GM19452 (cell line): Measurements from ENCODE around the gene DIAPH2.
"Not testable (repeated sequence)": the region's sequence is repeated elsewhere in the genome, so short reads cannot be mapped to it uniquely, and the experiment has no call there.

ENCODE experiments used
- ATAC-seq: cut with Tn5 transposase; IDR thresholded peaks from one replicate; pipeline ENCODE4 v1.9.1; 2021; ENCODE audit not compliant: unreplicated experiment

DIAPH2 gene

DNA sequence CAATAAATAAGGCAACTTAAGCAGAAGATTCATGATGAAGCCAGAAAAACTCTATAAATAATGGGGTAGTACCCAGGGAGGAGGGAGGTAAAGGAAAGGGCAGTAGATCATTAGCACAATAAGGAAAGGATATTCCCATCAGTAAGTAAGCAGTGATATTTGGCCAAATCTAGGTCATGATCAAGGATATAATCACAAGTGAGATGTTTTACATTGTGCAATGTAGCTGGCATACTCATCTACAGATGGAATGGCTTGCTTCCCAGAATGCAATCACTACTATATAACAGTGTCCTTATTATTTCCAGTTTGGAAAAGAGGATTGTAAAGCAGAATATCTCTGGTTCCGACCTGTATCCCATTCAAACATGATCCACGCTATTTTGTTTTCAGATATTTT lies 682.5 kb downstream of the DIAPH2 start:
- no peak for ATAC-seq

DNA sequence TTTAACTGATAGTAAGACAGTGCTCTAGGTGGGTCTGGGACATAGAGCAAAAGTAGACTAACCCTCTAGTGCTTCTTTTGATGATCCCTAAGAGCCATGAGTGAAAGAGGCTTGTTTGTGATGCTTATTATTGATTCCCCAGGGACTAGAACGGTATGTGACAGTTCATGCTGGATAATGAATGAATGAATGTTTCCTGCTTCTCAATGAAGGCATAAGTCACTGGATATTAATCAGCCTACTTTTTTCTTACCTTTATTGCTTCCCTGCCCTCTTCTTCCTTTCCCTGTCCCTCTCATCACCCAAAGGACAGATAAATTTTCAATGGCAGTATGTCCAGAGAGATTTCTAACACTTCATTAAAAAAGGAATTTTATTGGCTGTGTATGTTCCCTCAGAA lies 685.3 kb downstream of the DIAPH2 start:
- no peak for ATAC-seq

DNA sequence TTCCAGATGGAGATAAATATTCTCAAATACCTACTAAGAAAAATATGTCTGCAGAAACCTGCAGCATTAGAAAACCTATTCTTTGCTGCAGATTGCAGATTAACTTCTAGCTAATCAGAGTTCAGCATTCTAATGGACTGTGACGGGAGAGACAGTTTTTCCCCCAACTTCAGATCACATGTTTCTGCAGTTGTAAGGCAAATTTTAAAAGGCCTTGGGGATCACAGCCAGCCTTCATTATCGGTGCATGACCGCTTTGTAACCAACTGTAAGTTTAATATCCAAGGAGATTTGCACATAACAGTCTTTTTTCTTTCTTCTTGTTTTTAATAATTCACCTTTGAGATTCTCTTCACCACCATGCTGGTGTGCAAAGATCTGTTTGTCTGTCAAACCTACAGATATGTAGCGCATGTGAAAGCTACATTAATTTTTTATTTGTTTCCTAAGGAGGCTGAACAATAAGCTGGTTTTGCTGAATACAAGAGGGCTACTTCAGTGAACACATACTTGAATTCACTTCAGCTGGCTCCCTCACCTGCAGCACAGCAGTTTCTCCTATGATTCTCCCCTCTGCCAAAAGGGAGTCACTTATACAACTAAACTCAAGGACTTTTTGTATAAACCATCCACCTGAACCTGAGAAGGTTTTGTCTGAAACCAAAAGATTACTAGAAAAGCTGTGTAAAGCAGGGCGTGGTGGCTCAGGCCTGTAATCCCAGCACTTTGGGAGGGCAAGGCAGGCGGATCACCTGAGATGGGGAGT lies 687.5 kb downstream of the DIAPH2 start:
- ATAC-seq = no peak

DNA sequence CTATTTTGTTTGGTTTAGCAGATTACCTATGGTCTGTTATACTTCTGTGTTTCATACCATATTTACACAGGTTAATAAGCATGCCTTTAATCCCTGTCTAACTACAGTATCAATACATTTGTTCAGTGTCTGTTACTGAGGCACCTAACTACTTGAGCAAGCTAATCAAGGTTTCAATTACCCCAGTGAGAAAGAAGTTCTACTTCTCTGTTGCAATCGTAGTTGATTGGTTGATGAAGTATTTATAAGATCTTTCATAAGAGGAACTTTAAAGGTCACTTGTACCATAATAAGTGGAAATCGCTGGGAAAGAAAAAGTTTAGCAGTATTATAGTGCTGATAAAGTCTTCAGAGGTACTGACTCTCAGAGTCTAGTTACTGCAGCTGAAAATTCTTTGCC lies 689.6 kb downstream of the DIAPH2 start:
- ATAC-seq = no peak

DNA sequence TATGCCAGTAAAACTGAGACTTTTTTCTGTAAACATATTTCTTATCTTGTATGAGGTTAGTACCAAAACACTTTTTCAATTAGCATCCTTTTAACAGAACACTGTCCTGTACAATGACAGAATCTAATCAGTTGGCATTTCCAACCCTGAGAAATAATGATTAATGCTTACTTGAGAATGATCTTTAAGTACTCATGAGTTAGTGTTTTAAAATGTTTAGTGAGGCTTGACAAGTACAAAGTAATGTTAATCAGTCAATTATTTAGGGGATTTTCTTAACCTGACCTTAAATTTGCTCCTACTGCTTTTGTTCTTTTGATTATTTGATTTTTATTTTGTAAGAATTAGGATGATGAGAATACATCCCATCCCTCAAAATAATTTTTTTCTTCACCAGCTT lies 695.6 kb downstream of the DIAPH2 start:
- no peak for ATAC-seq

DNA sequence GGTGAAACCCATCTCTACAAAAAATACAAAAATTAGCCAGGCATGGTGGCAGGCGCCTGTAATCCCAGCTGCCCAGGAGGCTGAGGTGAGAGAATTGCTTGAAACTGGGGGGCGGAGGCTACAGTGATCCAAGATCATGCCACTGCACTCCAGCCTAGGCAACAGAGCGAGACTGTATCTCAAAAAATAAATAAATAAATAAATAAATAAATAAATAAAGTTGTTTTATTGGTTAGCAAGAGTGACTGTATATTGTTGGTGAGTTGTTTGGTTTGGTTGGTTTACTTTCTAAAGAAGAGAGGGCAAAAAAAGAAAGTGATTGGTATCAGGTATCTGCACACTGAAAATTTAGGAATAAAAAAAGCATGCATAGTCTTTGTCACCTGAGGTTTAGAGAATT lies 700.0 kb downstream of the DIAPH2 start:
- ATAC-seq = no peak

DNA sequence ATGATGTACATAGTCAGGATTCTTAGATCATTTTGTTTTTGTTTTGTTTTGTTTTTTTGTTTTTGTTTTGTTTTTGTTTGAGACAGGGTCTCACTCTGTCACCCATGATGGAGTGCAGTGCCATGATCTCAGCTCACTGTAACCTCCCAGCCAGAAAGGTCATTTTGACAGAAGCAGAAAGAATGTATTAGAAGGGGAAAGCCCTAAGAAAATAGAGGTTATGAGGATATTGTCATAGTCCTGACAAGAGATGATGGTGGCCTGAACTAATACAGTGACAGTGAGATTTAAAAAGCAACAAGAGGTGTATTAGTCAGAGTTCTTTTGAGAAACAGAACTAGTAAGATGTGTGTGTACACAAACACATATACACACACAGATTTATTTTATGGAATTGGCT lies 702.4 kb downstream of the DIAPH2 start:
- ATAC-seq = no peak

DNA sequence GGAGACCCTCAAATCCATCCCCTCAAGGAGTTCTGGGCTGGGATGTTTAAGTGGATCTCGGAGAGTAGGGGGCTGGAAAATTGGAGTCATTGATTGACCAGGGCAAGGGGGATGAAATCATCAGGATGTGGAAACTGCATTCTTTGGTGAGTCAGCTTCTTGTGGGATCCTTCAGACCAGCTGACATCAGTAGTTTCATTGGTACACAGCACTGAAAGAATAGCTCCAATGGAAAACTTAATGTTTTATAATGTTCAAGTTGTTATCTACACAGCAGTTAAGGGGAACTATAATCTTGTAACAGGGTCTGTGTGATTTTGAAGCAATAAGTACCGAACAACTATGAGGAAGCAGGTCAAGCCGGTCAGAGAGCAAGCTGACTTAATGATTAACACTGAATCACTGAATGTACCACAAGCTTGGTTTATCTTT lies 705.1 kb downstream of the DIAPH2 start:
- no peak for ATAC-seq

DNA sequence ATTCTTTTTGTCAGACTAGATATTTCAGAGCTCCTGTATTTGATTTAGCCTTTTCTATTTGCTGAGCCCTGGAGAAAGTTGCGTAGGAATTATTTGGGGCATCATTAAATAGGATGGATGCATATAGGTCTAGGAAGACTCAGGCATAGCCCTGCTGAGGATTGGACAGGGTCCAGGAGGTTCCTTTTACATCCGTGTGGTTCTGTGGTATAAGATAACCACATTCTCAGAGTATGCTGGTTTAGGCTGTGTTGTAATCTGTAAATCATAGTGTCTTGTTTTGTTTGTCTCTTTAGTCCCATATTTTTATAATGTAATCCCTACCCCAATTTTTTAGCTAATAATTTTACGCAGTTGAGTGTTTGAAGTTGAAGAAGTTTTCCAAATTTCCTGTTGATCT lies 712.7 kb downstream of the DIAPH2 start:
- ATAC-seq = no peak

DNA sequence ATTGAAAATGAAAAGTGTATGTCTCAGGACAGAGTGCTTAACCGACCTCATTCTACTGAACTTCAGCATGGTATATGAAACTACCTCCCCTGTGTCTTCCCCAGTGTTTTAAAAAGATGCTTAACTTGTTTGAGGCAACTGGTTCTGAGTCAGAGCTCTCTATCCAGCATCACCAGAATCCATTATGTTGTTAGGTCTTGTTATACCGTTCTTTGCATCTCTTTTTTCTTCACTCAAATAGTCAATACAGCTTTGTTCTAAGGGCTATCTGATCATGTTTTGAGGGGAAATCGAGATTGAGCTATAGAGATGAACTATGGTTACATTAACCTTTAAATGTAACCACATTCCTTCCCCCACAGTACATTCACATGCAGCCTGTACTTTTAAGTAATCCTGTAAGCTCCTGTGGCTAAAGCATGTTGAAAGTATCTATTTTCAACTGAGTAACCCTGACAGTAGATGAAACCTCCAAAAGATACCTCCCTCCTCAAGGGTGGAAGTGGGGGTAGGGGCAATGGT lies 713.4 kb downstream of the DIAPH2 start:
- ATAC-seq = peak; percentile 41

DNA sequence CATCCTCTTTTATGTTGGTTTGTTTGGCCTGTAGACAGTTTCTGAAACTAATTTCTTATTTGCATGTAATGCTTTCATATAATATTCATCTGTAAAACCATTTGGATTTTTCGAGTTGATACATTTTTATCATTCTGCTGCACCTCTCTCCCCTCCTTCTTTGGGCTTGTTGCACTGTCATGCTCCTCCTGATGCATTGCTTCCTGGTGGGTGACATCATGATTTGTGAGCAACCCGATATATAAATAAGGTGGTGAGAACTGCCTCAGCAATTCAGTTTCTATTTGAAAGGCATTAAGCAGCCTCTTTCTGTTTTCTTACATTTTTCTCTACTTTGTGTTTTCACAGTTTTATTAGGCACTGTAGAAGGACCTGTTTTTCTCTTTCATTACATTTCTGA lies 714.8 kb downstream of the DIAPH2 start:
- no peak for ATAC-seq

DNA sequence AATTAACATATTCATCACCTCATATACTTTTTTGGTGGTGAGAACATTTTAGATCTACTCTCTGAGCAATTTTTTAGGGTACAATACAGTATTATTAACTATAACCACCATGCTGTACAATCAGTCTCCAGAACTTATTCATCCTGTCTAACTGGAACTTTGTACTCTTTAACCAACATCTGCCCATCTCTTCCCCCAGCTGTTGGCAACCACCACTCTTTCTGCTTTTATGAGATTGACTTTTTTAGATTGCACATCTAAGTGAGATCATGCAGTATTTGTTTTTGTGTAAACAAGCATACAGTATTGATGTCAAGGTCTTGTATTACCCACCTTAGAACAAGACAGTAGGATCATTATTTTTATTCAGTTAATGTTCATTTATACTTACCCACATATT lies 715.9 kb downstream of the DIAPH2 start:
- no peak for ATAC-seq

DNA sequence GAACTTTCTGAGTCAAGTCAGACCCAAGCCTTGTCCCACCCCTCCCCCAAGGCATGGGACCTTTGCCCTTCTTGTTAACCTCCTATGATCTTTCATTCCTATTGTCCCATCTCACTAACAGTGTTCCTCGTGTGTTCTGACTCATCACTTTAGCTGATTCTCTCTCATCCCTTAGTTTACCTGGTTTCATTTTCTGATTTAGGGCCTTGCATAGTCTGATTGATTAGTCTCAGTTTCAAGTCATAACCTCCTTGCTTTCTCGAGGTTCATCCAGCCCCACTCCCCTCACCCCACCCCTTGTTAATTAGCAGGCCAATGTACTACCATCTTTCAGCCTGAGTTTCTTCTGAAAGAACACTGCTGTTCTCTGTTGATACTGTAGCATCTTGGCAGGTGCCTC lies 716.5 kb downstream of the DIAPH2 start:
- peak; percentile 60 for ATAC-seq

DNA sequence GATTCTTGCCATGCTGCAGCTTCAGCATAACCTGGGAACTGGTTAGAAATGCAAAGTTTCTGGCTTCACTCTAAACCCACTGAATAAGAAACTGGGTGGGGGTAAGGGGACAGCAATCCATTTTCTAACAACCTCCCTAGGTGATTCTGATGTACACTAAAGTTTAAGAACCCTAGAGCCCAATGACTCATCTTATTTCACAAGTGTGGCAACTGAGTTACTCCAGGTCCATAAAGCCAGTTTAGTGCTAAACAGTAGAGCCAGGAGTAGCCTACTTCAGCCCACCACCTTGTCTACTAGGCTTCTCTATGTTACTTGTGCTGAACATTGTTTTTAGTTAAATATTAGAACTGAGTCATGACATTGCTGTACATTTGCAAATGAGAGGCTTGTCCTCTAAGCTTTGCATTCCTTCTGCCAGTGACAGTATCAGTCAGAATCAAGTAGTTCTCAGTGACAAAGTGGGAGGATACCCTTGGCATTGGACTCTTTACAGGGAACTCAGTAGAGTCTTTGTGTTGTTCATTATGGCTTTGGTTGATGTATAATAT lies 717.0 kb downstream of the DIAPH2 start:
- ATAC-seq = no peak

DNA sequence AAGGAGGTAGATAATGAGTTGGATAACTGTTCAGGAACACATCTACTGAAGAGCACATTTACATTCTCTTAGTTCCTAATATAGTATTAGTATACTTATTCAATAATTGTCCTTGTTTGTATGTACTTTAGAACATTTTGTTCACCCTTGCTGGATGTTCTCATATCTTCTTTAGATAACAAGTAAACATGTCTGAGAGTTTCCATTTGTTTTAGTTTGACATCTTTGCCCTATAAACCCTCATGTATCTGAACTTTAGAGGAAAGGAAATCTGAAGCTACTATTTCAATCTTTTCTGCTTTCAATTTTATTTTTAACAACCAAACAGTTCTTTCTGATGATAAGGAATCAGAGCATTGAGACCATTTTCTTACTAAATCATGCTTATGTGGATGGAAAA lies 717.7 kb downstream of the DIAPH2 start:
- ATAC-seq = no peak

DNA sequence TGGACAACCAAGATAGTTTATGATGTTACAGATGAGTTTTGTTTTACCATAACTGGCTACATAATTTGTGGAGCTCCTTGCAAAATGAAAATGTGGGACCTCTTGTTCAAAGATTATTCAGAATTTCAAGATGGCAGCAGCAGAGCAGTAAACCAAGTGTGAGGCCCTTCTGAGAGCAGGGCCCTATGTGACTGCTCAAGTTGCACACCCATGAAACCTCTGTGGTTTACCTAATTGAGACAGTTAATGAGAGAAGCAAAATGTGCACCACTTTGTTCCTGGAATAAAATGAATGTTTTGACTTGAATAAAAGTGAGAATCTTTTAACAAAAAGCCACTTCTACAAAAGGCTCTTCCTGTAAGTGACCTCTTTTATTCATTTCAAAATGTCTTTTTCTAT lies 718.3 kb downstream of the DIAPH2 start:
- no peak for ATAC-seq

DNA sequence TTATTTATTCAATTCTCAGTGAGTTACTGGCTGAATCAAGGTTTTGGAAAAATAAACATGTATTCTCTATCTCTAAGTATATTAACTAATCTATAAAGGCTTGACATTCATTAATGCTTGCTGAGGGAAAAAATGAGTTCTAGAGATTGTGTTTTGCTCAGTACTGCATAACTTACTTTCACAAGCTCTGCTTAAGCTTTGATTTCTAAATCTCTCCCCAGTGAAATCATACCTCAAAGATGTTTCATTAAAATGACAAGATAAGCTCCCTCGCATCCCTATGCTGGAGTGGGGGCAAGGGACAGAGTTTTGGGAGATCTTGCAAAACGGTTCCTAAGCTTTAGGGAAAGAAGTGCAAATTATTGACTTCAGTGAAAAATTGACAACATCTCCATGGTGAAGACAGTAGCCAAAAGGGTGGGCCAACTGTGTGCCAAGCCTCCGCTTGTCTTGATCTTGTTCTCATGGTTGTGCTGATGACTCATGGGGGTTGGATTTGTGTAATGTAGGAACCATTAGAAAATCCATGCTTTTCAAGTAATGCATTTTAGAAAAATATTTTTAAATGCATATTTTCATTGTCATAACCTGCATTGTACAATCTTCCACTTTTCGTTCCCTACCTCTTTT lies 720.5 kb downstream of the DIAPH2 start:
- no peak for ATAC-seq

DNA sequence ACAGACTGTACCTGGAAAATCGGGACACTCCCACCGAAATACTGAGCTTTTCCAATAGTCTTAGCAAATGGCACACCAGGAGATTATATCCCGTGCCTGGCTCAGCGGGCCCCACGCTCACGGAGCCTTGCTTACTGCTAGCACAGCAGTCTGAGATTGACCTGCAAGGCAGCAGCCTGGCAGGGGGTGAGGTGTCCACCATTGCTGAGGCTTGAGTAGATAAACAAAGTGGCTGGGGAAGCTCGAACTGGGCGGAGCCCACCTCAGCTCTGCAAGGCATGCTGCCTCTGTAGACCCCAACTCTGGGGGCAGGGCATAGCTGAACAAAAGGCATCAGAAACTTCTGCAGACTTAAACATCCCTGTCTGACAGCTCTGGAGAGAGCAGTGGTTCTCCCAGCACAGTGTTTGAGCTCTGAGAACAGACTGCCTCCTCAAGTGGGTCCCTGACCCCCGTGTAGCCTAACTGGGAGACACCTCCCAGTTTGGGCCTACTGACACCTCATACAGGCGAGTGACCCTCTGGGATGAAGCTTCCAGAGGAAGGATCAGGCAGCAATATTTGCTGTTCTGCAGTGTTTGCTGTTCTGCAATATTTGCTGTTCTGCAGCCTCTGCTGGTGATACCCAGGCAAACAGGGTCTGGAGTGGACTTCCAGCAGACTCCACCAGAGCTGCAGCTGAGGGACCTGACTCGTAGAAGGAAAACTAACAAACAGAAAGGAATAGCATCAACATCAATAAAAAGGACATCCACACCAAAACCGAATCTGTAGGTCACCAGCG lies 725.2 kb downstream of the DIAPH2 start:
- not testable (repeated sequence) for ATAC-seq

DNA sequence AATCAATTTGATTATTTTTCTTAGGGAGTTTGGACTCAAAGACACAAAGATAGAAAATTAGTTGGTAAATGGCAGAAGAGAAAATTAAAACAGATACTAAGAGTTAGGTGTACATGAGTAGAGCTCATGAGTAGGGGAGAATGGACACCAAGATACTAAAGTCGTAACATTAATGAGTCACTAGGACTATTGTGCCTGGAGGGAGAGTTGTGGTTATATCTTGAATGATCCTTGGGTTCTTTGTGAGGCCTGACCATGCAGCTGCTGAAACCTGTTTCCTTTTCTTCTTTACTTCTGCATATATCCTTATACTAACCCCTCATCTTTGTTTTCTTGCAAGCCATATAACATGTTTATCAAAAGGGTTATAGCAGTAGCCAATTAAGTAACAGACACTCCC lies 731.8 kb downstream of the DIAPH2 start:
- ATAC-seq = no peak

DNA sequence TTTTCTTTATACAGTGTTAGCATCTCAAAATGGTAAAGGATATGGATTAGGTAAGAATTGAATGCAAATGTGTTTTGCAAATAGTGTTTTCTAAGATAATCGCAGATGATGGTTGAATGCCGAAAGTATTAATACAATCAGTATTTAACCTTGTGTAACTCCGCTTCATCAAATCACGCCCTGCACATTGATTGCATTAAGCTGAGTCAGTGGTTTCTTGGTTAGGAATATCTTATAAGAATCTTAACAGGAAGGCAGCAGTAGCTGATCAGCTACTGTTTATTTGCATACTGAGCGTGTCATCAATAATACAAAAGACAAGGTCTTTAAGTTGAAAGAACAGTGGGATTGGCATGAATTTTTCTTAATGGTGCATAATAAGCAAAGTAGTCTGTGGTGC lies 744.5 kb downstream of the DIAPH2 start:
- ATAC-seq = no peak

DNA sequence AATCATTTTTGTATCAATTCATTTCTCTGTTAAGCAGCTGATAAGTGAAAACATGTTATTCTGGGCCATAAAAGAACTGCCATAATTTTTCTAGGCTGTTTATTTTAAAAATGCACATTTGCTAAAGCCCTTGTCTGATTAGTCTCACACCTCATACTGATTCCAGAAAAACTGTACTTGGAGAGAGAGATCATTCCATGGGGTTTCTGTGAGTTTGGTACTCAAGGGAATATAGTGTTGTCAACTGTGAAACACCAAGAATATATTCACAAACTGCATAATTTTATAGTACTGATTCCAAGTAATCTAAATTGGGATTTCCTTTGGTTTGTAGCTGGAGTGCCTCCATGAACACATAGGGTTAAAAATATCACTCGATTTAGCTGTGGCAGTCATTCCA lies 746.6 kb downstream of the DIAPH2 start:
- ATAC-seq = no peak
